ENCODE results near the gene COL12A1. TPM values are rescaled to one million over a fixed set of nuclear protein-coding genes. Genes with fewer than 3 reads are reported as not detected.

The COL12A1 gene
- total and polyA plus RNA-seq, 2 of the 13 experiments (the other 11 are each of a cell fraction or from before 2014, with no cell fraction given), result 0.02 TPM; not detected in 1

DNA sequence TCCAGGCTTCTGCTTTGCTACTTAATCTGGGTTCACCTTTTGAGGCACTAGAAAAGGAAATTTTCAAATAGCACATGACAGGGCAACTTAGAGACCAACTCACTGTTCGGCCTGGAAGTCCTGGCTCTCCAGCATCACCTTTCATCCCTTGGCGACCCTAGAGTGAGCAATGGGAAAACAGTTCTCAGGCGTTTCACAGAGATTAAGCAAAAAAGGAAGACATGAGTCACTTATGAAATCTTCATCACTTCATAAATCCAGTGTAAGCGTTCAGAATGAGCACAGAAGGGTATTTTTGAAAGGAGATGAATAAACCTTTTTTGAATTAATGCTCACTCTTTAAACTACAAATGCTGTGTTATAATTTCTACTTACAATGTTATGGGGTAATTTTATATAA lies 104.0 kb downstream of the COL12A1 start:
- Histone ChIP-seq H3K27ac (ENCODE audit: extremely low read length, insufficient read depth, low read length) (no peak overlapping the region), H3K9ac (ENCODE audit: insufficient read depth, low read depth, low read length) (no peak overlapping the region), H3K36me3 (replicated peaks in 1 of 2; ENCODE audit: control insufficient read depth in 1 of 2, insufficient read depth in 2 of 2, low read length in 2 of 2) (no peaks in the 10 kb centered on the region), H3K79me2 (ENCODE audit: insufficient read depth, low read length) (no peaks in the 10 kb centered on the region), H3K9me3 (ENCODE audit: low read length) (no peaks in the 10 kb centered on the region), H3K4me1 (ENCODE audit: insufficient read depth, low read length) (no peaks in the 10 kb centered on the region), H3K4me2 (ENCODE audit: low read depth, low read length) (no peak overlapping the region), H2AFZ (ENCODE audit: low read length) (no peak overlapping the region), H4K20me1 (ENCODE audit: insufficient read depth, low read length) (no peaks in the 10 kb centered on the region), H3K27me3 (ENCODE audit: control insufficient read depth in 1 of 2, insufficient read depth in 2 of 2, low read length in 2 of 2) (no peaks in the 10 kb centered on the region), H3K4me3 (replicated peaks in 1 of 3; ENCODE audit: insufficient read depth in 1 of 3, low read depth in 2 of 3, low read length in 3 of 3) (no peak overlapping the region)
- BruUV-seq (replicated peaks), result no TSS peak
- ChIA-PET CTCF (ENCODE audit: low intra/inter-chr PET ratio, low total read pairs) (no interaction called here), POLR2A (no interaction called here)
- DNase-seq (ENCODE audit: low spot score), result no peak
- ATAC-seq, result no peak
- intact Hi-C loops (cut with micrococcal nuclease; ENCODE audit: unreplicated experiment), result no loop called here
- TF ChIP-seq, protein P1, sequence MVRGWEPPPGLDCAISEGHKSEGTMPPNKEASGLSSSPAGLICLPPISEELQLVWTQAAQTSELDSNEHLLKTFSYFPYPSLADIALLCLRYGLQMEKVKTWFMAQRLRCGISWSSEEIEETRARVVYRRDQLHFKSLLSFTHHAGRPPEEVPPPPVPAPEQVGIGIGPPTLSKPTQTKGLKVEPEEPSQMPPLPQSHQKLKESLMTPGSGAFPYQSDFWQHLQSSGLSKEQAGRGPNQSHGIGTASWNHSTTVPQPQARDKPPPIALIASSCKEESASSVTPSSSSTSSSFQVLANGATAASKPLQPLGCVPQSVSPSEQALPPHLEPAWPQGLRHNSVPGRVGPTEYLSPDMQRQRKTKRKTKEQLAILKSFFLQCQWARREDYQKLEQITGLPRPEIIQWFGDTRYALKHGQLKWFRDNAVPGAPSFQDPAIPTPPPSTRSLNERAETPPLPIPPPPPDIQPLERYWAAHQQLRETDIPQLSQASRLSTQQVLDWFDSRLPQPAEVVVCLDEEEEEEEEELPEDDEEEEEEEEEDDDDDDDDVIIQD (CRISPR knock-in tag; IDR thresholded peaks at IDR 0.05; ENCODE audit: low read depth), result no peak
- TF ChIP-seq ZKSCAN1 (IDR thresholded peaks at IDR 0.05; ENCODE audit: low read length) (no peak), ZMAT3 (CRISPR knock-in tag; conservative IDR thresholded peaks at IDR 0.05) (no peak), ZNF644 (CRISPR knock-in tag; IDR thresholded peaks at IDR 0.05; ENCODE audit: low read depth) (no peak), ZNF749 (CRISPR knock-in tag; IDR thresholded peaks at IDR 0.05; ENCODE audit: borderline replicate concordance) (no peak), TEAD3 (CRISPR knock-in tag; optimal IDR thresholded peaks at IDR 0.05; ENCODE audit: borderline replicate concordance) (no peak), PPARG (CRISPR knock-in tag; conservative IDR thresholded peaks at IDR 0.05) (no peak), GABPA (IDR thresholded peaks at IDR 0.05; ENCODE audit: low read depth, low read length) (no peak), GABPA (CRISPR knock-in tag; IDR thresholded peaks at IDR 0.05; ENCODE audit: low read depth) (no peak), ZNF839 (CRISPR knock-in tag; IDR thresholded peaks at IDR 0.05; ENCODE audit: borderline replicate concordance) (no peak)
- 0% methylated on average over 4 of the region's 4 CpGs for WGBS (ENCODE audit: low lambda C conversion rate)
- in situ Hi-C loops (cut with HindIII; ENCODE audit: extremely low pct_ligation_motif_present, low pct_unique_long_range_greater_than_20kb), result no loop called here
- FAIRE-seq, result no peak

DNA sequence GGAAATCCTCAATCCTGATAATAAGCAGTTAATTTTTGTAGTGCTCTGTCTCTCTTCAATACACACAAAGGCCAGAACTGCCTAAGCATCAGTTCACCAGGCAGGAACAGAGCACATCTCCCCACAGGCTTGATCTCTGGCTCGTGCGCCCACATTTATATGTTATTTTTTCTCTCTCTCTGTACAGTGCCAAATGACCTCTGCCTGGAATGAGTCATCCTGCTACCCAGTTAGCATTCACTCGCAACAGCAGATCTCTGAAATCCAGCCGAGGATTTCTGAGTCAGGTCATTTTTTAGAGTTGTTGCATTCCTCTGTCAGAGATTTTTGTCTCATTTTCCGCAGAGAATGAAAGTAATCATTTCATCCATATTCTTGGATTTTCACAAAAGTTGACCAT lies 107.1 kb downstream of the COL12A1 start:
- FAIRE-seq, result no peak
- in situ Hi-C loops (cut with HindIII; ENCODE audit: extremely low pct_ligation_motif_present, low pct_unique_long_range_greater_than_20kb), result no loop called here
- H2AFZ ChIP-seq (ENCODE audit: low read length), result no peak overlapping the region
- WGBS (ENCODE audit: low lambda C conversion rate), result 11% methylated on average over 5 of the region's 5 CpGs
- no peaks in the 10 kb centered on the region for H3K79me2 ChIP-seq (ENCODE audit: insufficient read depth, low read length)
- ChIA-PET CTCF (ENCODE audit: low intra/inter-chr PET ratio, low total read pairs) (no interaction called here), POLR2A (no interaction called here)
- H4K20me1 ChIP-seq (ENCODE audit: insufficient read depth, low read length), result no peaks in the 10 kb centered on the region
- no peak overlapping the region for H3K4me3 ChIP-seq (replicated peaks in 1 of 3; ENCODE audit: insufficient read depth in 1 of 3, low read depth in 2 of 3, low read length in 3 of 3)
- H3K9me3 ChIP-seq (ENCODE audit: low read length), result no peaks in the 10 kb centered on the region
- DNase-seq (ENCODE audit: low spot score), result peak; percentile 3
- no peak overlapping the region for H3K27ac ChIP-seq (ENCODE audit: extremely low read length, insufficient read depth, low read length)
- TF ChIP-seq ZBTB7B (CRISPR knock-in tag; IDR thresholded peaks at IDR 0.05), result no peak
- TF ChIP-seq FOSL2 (CRISPR knock-in tag; IDR thresholded peaks at IDR 0.05), result peak; percentile 68
- H3K27me3 ChIP-seq (ENCODE audit: control insufficient read depth in 1 of 2, insufficient read depth in 2 of 2, low read length in 2 of 2), result no peaks in the 10 kb centered on the region
- intact Hi-C loops (cut with micrococcal nuclease; ENCODE audit: unreplicated experiment), result no loop called here
- no peak overlapping the region for H3K9ac ChIP-seq (ENCODE audit: insufficient read depth, low read depth, low read length)
- H3K4me1 ChIP-seq (ENCODE audit: insufficient read depth, low read length), result no peaks in the 10 kb centered on the region
- H3K36me3 ChIP-seq (replicated peaks in 1 of 2; ENCODE audit: control insufficient read depth in 1 of 2, insufficient read depth in 2 of 2, low read length in 2 of 2), result no peaks in the 10 kb centered on the region
- H3K4me2 ChIP-seq (ENCODE audit: low read depth, low read length), result no peak overlapping the region
- peak; percentile 71 for ATAC-seq
- no TSS peak for BruUV-seq (replicated peaks)
